ENCODE measurements around the gene C11orf58. TPM values are rescaled to one million over a fixed set of nuclear protein-coding genes. Genes with fewer than 3 reads are reported as not detected.

The C11orf58 gene
- total and polyA plus RNA-seq, 2 experiments from 2014 or later, result 164 to 280 TPM

GRCh38 chr11:16741473-16741872 lies 3.0 kb downstream of the C11orf58 start (continued):
- no peak for TF ChIP-seq REST (IDR thresholded peaks at IDR 0.05; ENCODE audit: unreplicated experiment)
- TF ChIP-seq ZNF331 (CRISPR knock-in tag; IDR thresholded peaks at IDR 0.05; ENCODE audit: low read depth), result no peak
- no peak for TF ChIP-seq JUNB (IDR thresholded peaks at IDR 0.05; ENCODE audit: unreplicated experiment)
- no peak for TF ChIP-seq ZNF114 (CRISPR knock-in tag; IDR thresholded peaks at IDR 0.05)
- no peak for TF ChIP-seq ETS1 (IDR thresholded peaks at IDR 0.05)

GRCh38 chr11:16743478-16743877 lies 5.0 kb downstream of the C11orf58 start:
- Mint-ChIP-seq H3K4me3 (no peak overlapping the region), H3K27ac (no peak overlapping the region), H3K9me3 (no peaks in the 10 kb centered on the region; the same call in 1 of the 3 replicates), H3K4me1 (peaks cover 29% of the 10 kb centered on the region), H3K36me3 (ENCODE audit: low read depth) (peaks cover 65% of the 10 kb centered on the region), H3K27me3 (ENCODE audit: insufficient read depth, low read depth, poor library complexity) (no peaks in the 10 kb centered on the region)
- Histone ChIP-seq H3K27ac (ENCODE audit: low read depth) (no peak overlapping the region), H3K4me2 (no peak overlapping the region), H3K4me3 (no peak overlapping the region), H2AFZ (no peak overlapping the region), H3K4me1 (ENCODE audit: insufficient read depth) (peaks cover 31% of the 10 kb centered on the region), H3F3A (replicated peaks; ENCODE audit: low read depth) (no peaks in the 10 kb centered on the region), H3K79me2 (replicated peaks; ENCODE audit: insufficient read depth) (peaks cover 99% of the 10 kb centered on the region), H3K36me3 (ENCODE audit: insufficient read depth) (peaks cover 38% of the 10 kb centered on the region), H3K9me2 (ENCODE audit: insufficient read depth) (no peaks in the 10 kb centered on the region), H4K20me1 (replicated peaks; ENCODE audit: insufficient read depth) (peaks cover 61% of the 10 kb centered on the region), H3K27me3 (ENCODE audit: insufficient read depth) (no peaks in the 10 kb centered on the region)
- ATAC-seq, result no peak
- no peak for DNase-seq (ENCODE audit: low spot score)
- TF ChIP-seq ZNF114 (CRISPR knock-in tag; IDR thresholded peaks at IDR 0.05), result no peak
- no peak for TF ChIP-seq CREB1 (CRISPR knock-in tag; IDR thresholded peaks at IDR 0.05; ENCODE audit: low read depth)
- TF ChIP-seq ETS1 (IDR thresholded peaks at IDR 0.05), result no peak
- TF ChIP-seq ZNF462 (CRISPR knock-in tag; IDR thresholded peaks at IDR 0.05), result no peak
- TF ChIP-seq ZNF331 (CRISPR knock-in tag; IDR thresholded peaks at IDR 0.05; ENCODE audit: low read depth), result no peak
- TF ChIP-seq REST (IDR thresholded peaks at IDR 0.05; ENCODE audit: unreplicated experiment), result no peak
- TF ChIP-seq NANOG (IDR thresholded peaks at IDR 0.05; ENCODE audit: borderline replicate concordance), result no peak
- TF ChIP-seq EZH2phosphoT487 (IDR thresholded peaks at IDR 0.05; ENCODE audit: unreplicated experiment), result no peak

All from GM23338 (cell line).